PC-9 (cell line): ENCODE measurements around the gene MIOS. TPM values are rescaled to one million over a fixed set of nuclear protein-coding genes. Genes with fewer than 3 reads are reported as not detected.
A peak's percentile ranks its signal among the peaks of the same experiment; 100 is the strongest.

Source experiments
- BruUV-seq: library from RNA; stranded (reverse); fragments of 400-500 nt; replicated peaks from 2 replicates; lab custom pipeline; 2021; lab: Mats Ljungman, UMichigan
- CTCF ChIA-PET: fragments of 300-600 bp; sonication (Branson Sonifier 250); formaldehyde crosslinking; loops from one replicate; lab custom pipeline; 2022; ENCODE audit warnings: antibody characterized with exemption; lab: Charles Lee
- POLR2A ChIA-PET: fragments of 300-600 bp; sonication (Branson Sonifier 250); formaldehyde crosslinking; loops from one replicate; lab custom pipeline; 2022; ENCODE audit warnings: antibody characterized with exemption; ENCODE audit not compliant: unreplicated experiment; lab: Charles Lee
- DNase-seq, 2 experiments: peaks; one replicate each; pipeline versions ENCODE4 v3.0.0 to v3.0.0-alpha.2; 2015 to 2022; ENCODE audit warnings: mixed read lengths in 1 of 2
- H2AFZ ChIP-seq: fragments of 200-600 bp; sonication (generic); 2 replicates; pipeline ENCODE4 v1.8.1; 2017; ENCODE audit warnings: antibody characterized with exemption
- H3F3A ChIP-seq: fragments of 200-600 bp; sonication (generic); 2 replicates; pipeline ENCODE4 v1.8.1; 2017; ENCODE audit warnings: antibody characterized with exemption, mild to moderate bottlenecking, low read depth; ENCODE audit not compliant: insufficient read depth
- H3K27ac ChIP-seq: fragments of 200-600 bp; sonication (generic); 2 replicates; pipeline ENCODE4 v1.6.1; 2016; ENCODE audit warnings: mixed run types
- H3K27me3 ChIP-seq: fragments of 200-600 bp; sonication (generic); 2 replicates; pipeline ENCODE4 v1.6.1; 2016; ENCODE audit warnings: low read depth, mixed run types; ENCODE audit not compliant: insufficient read depth
- H3K36me3 ChIP-seq: fragments of 200-600 bp; sonication (generic); 2 replicates; pipeline ENCODE4 v1.6.1; 2016; ENCODE audit warnings: low read depth, mixed run types
- H3K4me1 ChIP-seq: fragments of 200-600 bp; sonication (generic); replicated peaks from 2 replicates; pipeline ENCODE4 v1.6.1; 2016; ENCODE audit warnings: mixed run types; ENCODE audit not compliant: insufficient read depth
- H3K4me2 ChIP-seq: fragments of 200-600 bp; sonication (generic); 2 replicates; pipeline ENCODE4 v1.6.1; 2017; ENCODE audit warnings: mixed run types
- H3K4me3 ChIP-seq: fragments of 200-600 bp; sonication (generic); 2 replicates; pipeline ENCODE4 v1.6.1; 2016; ENCODE audit warnings: mixed run types
- H3K79me2 ChIP-seq: fragments of 200-600 bp; sonication (generic); 2 replicates; pipeline ENCODE4 v1.6.1; 2017; ENCODE audit warnings: low read depth, mixed run types
- H3K9me2 ChIP-seq: fragments of 200-600 bp; sonication (generic); 2 replicates; pipeline ENCODE4 v1.8.1; 2017; ENCODE audit warnings: mild to moderate bottlenecking; ENCODE audit not compliant: insufficient read depth
- H3K9me3 ChIP-seq: fragments of 200-600 bp; sonication (generic); 2 replicates; pipeline ENCODE4 v1.8.1; 2016; ENCODE audit warnings: low read depth; ENCODE audit not compliant: insufficient read depth
- H4K20me1 ChIP-seq: fragments of 200-600 bp; sonication (generic); 2 replicates; pipeline ENCODE4 v1.8.1; 2017; ENCODE audit not compliant: insufficient read depth
- CTCF ChIP-seq: fragments of 200-600 bp; sonication (generic); conservative IDR thresholded peaks from 2 replicates; pipeline ENCODE4 v1.6.1; 2017; ENCODE audit warnings: mixed run types, antibody characterized with exemption, mild to moderate bottlenecking, moderate library complexity
- EZH2 ChIP-seq: fragments of 200-600 bp; sonication (generic); IDR thresholded peaks from 2 replicates; pipeline ENCODE4 v1.8.0; 2017; ENCODE audit warnings: antibody characterized with exemption, low read depth
- intact Hi-C: fragments of 100-400 bp; cut with micrococcal nuclease; formaldehyde crosslinking; loops from one replicate; pipeline ENCODE4 v1.10.0; 2022; ENCODE audit not compliant: unreplicated experiment
- total RNA-seq: library from RNA; stranded (reverse); gene quantifications from 2 replicates; pipeline ENCODE4 v1.2.3, GENCODE V29; 2021

The MIOS gene
- total RNA-seq, 1 experiment from 2014 or later = 42.0 TPM

- peaks cover 29% of the 10 kb centered on the region for H3K36me3 ChIP-seq
- intact Hi-C loops = loop anchor here (2.0 to 10.0 kb wide), 3 partner anchors 73 to 1053 kb away; partner anchors contain the start of gene UMAD1
- H3K79me2 ChIP-seq = peaks cover 60% of the 10 kb centered on the region
- peak overlapping the region; percentile 97 for H3K4me2 ChIP-seq
- peaks cover 7% of the 10 kb centered on the region; the same call in 1 of the 2 replicates for H4K20me1 ChIP-seq
- H3K4me1 ChIP-seq = peaks cover 56% of the 10 kb centered on the region
- peaks cover 44% of the 10 kb centered on the region for H3F3A ChIP-seq
- ChIA-PET POLR2A (interaction anchor here (0.5 to 0.7 kb wide), 7 partner anchors 9 to 1889 kb away, joined by 3 to 6 read pairs (median 5); no protein-coding TSS in a partner anchor), CTCF (interaction anchor here (0.5 to 0.6 kb wide), 2 partner anchors 26 to 164 kb away, joined by 9 to 24 read pairs; no protein-coding TSS in a partner anchor)
- peak overlapping the region; percentile 97 for H3K27ac ChIP-seq
- H3K27me3 ChIP-seq = no peaks in the 10 kb centered on the region
- H3K4me3 ChIP-seq = peak overlapping the region; percentile 92
- H3K9me2 ChIP-seq = no peaks in the 10 kb centered on the region
- no peaks in the 10 kb centered on the region for H3K9me3 ChIP-seq
- H2AFZ ChIP-seq = no peak overlapping the region
- BruUV-seq = TSS peak; percentile 51
- peak in 1 of 2 experiments; percentile 76 for DNase-seq
- TF ChIP-seq EZH2 (no peak), CTCF (no peak)
These were observed 1.3 kb downstream of the MIOS start for GRCh38 chr7:7567898-7568531.

- no peaks in the 10 kb centered on the region for H3K9me2 ChIP-seq
- intact Hi-C loops = loop anchor here (5.0 to 10.0 kb wide), 2 partner anchors 216 to 1054 kb away; no protein-coding TSS in a partner anchor
- POLR2A ChIA-PET = interaction anchor here (0.6 kb wide), 3 partner anchors 8 to 153 kb away, joined by 3 to 6 read pairs (median 6); no protein-coding TSS in a partner anchor
- H3K4me2 ChIP-seq = peak overlapping the region; percentile 97
- peak overlapping the region; percentile 97; the same call in 1 of the 2 replicates for H3K27ac ChIP-seq
- H3K79me2 ChIP-seq = peaks cover 65% of the 10 kb centered on the region
- peak overlapping the region; percentile 92 for H3K4me3 ChIP-seq
- H3K27me3 ChIP-seq = no peaks in the 10 kb centered on the region
- H2AFZ ChIP-seq = no peak overlapping the region
- H3F3A ChIP-seq = peaks cover 38% of the 10 kb centered on the region
- TF ChIP-seq EZH2 = no peak
- TF ChIP-seq CTCF = no peak
- CTCF ChIA-PET = interaction anchor here (0.6 kb wide), 1 partner anchor 25 kb away, joined by 9 read pairs; no protein-coding TSS in a partner anchor
- BruUV-seq = no TSS peak
- peaks cover 34% of the 10 kb centered on the region for H3K36me3 ChIP-seq
- DNase-seq = no peak
- peaks cover 7% of the 10 kb centered on the region; the same call in 1 of the 2 replicates for H4K20me1 ChIP-seq
- H3K4me1 ChIP-seq = peaks cover 51% of the 10 kb centered on the region
- H3K9me3 ChIP-seq = no peaks in the 10 kb centered on the region
These were observed 1.9 kb downstream of the MIOS start for GRCh38 chr7:7568553-7568952.

GRCh38 chr7:7569081-7569527 is 2.4 kb downstream of the MIOS start:
- CTCF ChIA-PET = no interaction called here
- peaks cover 7% of the 10 kb centered on the region; the same call in 1 of the 2 replicates for H4K20me1 ChIP-seq
- no TSS peak for BruUV-seq
- H2AFZ ChIP-seq = no peak overlapping the region
- no peaks in the 10 kb centered on the region for H3K9me3 ChIP-seq
- H3K27me3 ChIP-seq = no peaks in the 10 kb centered on the region
- no peak overlapping the region for H3K4me3 ChIP-seq
- H3K4me2 ChIP-seq = peak overlapping the region; percentile 97
- H3F3A ChIP-seq = peaks cover 33% of the 10 kb centered on the region
- H3K79me2 ChIP-seq = peaks cover 69% of the 10 kb centered on the region
- DNase-seq = no peak
- peaks cover 45% of the 10 kb centered on the region for H3K4me1 ChIP-seq
- H3K36me3 ChIP-seq = peaks cover 39% of the 10 kb centered on the region
- H3K27ac ChIP-seq = no peak overlapping the region
- no peak for TF ChIP-seq EZH2
- no peak for TF ChIP-seq CTCF
- H3K9me2 ChIP-seq = no peaks in the 10 kb centered on the region
- POLR2A ChIA-PET = no interaction called here
- intact Hi-C loops = loop anchor here (5.0 to 10.0 kb wide), 2 partner anchors 217 to 1054 kb away; no protein-coding TSS in a partner anchor
